Stimulated activated memory B cell treated with anti-CD40 and anti-IgM and Interleukin-4, amounts not matched to agents 10 μg/mL and 1 μg/mL and 100 μg/mL, for 72 hours (primary cell): ENCODE data around the gene HMMR.
"Not testable (repeated sequence)": the region's sequence is repeated elsewhere in the genome, so short reads cannot be mapped to it uniquely, and the experiment has no call there.

ENCODE experiments used
- ATAC-seq: fragments of 150-1000 bp; cut with Tn5 transposase; 2 replicates; pipeline ENCODE4 v1.10.0; 2021
- H3K27ac Mint-ChIP-seq: one replicate; pipeline ENCODE4 v1.8.0; 2022; ENCODE audit warnings: mild to moderate bottlenecking, mixed read lengths
- H3K27me3 Mint-ChIP-seq: one replicate; pipeline ENCODE4 v1.8.0; 2022; ENCODE audit warnings: mixed read lengths
- H3K36me3 Mint-ChIP-seq: one replicate; pipeline ENCODE4 v1.8.0; 2022; ENCODE audit warnings: mixed read lengths
- H3K4me1 Mint-ChIP-seq: one replicate; pipeline ENCODE4 v1.8.0; 2022; ENCODE audit warnings: mixed read lengths
- H3K4me3 Mint-ChIP-seq: one replicate; pipeline ENCODE4 v1.8.0; 2022; ENCODE audit warnings: mild to moderate bottlenecking, moderate library complexity, mixed read lengths
- H3K9me3 Mint-ChIP-seq: one replicate; pipeline ENCODE4 v1.8.0; 2022; ENCODE audit warnings: mixed read lengths

The HMMR gene

GRCh38 chr5:163447875-163448274 lies 12.6 kb upstream of the HMMR start:
- no peaks in the 10 kb centered on the region for H3K4me1 Mint-ChIP-seq

GRCh38 chr5:163448491-163448890 lies 11.9 kb upstream of the HMMR start:
- no peaks in the 10 kb centered on the region for H3K4me1 Mint-ChIP-seq
- peaks cover 47% of the 10 kb centered on the region for H3K36me3 Mint-ChIP-seq
- H3K27ac Mint-ChIP-seq, result no peak overlapping the region
- H3K27me3 Mint-ChIP-seq, result no peaks in the 10 kb centered on the region
- H3K9me3 Mint-ChIP-seq, result no peaks in the 10 kb centered on the region
- H3K4me3 Mint-ChIP-seq, result no peak overlapping the region
- ATAC-seq, result no peak

More at GRCh38 chr5:163447875-163448274, 12.6 kb upstream of the HMMR start:
- peaks cover 47% of the 10 kb centered on the region for H3K36me3 Mint-ChIP-seq
- H3K27ac Mint-ChIP-seq, result no peak overlapping the region
- no peak for ATAC-seq
- no peak overlapping the region for H3K4me3 Mint-ChIP-seq
- no peaks in the 10 kb centered on the region for H3K9me3 Mint-ChIP-seq
- H3K27me3 Mint-ChIP-seq, result no peaks in the 10 kb centered on the region

DNA sequence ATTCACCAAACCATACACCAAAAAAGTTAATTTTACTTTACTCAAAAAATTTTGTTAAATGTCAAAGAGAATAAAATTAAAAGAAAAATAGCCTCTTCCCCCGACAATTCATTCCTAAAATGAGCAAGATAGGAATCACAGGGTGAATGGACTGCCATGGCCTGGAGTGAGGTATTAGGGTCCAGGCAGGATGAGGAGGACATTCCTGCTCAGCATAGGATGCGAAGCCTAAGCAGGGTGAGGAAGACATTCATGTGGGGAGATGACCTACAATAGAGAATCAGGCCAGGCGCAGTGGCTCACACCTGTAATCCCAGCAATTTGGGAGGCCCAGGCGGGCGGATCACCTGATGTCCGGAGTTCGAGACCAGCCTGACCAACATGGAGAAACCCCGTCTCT lies 8.9 kb upstream of the HMMR start:
- no peaks in the 10 kb centered on the region for H3K9me3 Mint-ChIP-seq
- H3K27me3 Mint-ChIP-seq, result no peaks in the 10 kb centered on the region
- no peak overlapping the region for H3K27ac Mint-ChIP-seq
- no peak for ATAC-seq
- H3K4me3 Mint-ChIP-seq, result no peak overlapping the region
- H3K4me1 Mint-ChIP-seq, result peaks cover 5% of the 10 kb centered on the region
- peaks cover 64% of the 10 kb centered on the region for H3K36me3 Mint-ChIP-seq

- Mint-ChIP-seq H3K9me3 (no peaks in the 10 kb centered on the region), H3K4me1 (peaks cover 13% of the 10 kb centered on the region), H3K36me3 (peaks cover 51% of the 10 kb centered on the region), H3K27ac (no peak overlapping the region), H3K27me3 (no peaks in the 10 kb centered on the region), H3K4me3 (no peak overlapping the region)
- ATAC-seq, result no peak
These were observed 6.7 kb upstream of the HMMR start for GRCh38 chr5:163453705-163454104.

DNA sequence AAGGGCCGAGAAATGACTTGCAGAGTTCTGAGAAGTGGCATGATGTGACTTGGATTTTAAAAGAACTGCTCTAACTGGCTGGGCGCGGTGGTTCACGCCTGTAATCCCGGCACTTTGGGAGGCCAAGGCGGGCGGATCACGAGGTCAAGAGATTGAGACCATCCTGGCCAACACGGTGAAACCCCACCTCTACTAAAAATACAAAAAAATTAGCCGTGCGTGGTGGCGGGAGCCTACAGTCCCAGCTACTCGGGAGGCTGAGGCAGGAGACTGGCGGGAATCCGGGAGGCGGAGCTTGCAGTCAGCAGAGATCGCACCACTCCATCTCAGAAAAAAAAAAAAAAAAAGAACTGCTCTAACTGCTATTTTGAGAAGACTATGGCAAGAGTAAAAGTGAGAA lies 5.0 kb upstream of the HMMR start:
- not testable (repeated sequence) for H3K4me3 Mint-ChIP-seq, H3K27me3 Mint-ChIP-seq, H3K9me3 Mint-ChIP-seq, ATAC-seq
- Mint-ChIP-seq H3K4me1 (peaks cover 22% of the 10 kb centered on the region), H3K27ac (peak overlapping the region; percentile 37), H3K36me3 (peaks cover 36% of the 10 kb centered on the region)

GRCh38 chr5:163456029-163456589 lies 4.3 kb upstream of the HMMR start:
- Mint-ChIP-seq H3K27me3 (no peaks in the 10 kb centered on the region), H3K4me1 (peaks cover 22% of the 10 kb centered on the region), H3K4me3 (no peak overlapping the region), H3K36me3 (peaks cover 31% of the 10 kb centered on the region), H3K27ac (no peak overlapping the region), H3K9me3 (no peaks in the 10 kb centered on the region)
- ATAC-seq, result no peak

DNA sequence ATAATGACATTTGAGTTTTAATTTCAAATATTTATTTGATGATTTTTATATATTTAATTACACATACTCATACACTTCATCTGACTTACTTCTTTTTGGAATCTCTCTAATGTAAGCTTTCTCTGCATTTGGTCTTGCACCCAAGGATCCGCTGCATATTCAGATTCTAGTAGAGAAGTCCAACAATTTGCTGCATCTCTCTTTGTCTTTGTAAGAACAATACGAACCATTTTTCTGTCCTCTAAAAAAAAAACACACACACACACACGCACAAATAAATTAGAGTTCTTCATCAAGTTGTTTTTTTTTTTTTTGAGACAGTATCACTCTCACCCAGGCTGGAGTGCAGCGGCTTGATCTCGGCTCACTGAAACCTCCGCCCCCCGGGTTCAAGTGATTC lies 3.6 kb upstream of the HMMR start:
- no peaks in the 10 kb centered on the region for H3K9me3 Mint-ChIP-seq
- H3K27me3 Mint-ChIP-seq, result no peaks in the 10 kb centered on the region
- no peak overlapping the region for H3K4me3 Mint-ChIP-seq
- no peak overlapping the region for H3K27ac Mint-ChIP-seq
- peaks cover 25% of the 10 kb centered on the region for H3K36me3 Mint-ChIP-seq
- no peak for ATAC-seq
- peaks cover 22% of the 10 kb centered on the region for H3K4me1 Mint-ChIP-seq

DNA sequence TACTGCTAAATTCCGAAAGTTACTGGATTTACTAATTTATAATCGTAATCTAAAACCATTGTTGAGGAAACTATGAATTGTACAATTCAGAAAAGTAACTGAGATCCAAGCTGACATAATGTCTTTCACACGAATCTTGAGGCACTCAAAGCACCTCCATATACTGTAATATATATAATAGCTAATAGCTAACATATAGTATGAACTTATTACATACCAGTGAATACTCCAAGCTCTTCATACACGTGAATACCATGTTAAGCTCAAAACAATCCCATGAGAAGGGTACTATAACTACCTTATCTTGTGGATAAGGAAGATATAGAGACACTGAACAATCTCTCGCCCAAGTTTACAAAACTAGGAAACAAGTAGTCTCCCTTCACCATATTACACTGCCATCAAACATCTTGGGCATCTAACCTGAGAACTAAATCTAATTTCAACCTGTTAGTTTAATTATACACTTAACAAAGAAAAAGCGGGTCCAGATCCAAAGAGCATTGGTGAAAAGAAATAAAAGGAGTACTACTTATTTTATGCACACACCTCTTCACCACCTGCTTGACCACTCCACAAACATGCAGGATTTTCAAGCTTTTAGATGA lies 1.6 kb upstream of the HMMR start:
- H3K27me3 Mint-ChIP-seq, result no peaks in the 10 kb centered on the region
- H3K4me3 Mint-ChIP-seq, result peak overlapping the region; percentile 94
- ATAC-seq, result no peak
- peak overlapping the region; percentile 99 for H3K27ac Mint-ChIP-seq
- peaks cover 25% of the 10 kb centered on the region for H3K36me3 Mint-ChIP-seq
- peaks cover 22% of the 10 kb centered on the region for H3K4me1 Mint-ChIP-seq
- no peaks in the 10 kb centered on the region for H3K9me3 Mint-ChIP-seq

- no peaks in the 10 kb centered on the region for H3K27me3 Mint-ChIP-seq
- H3K36me3 Mint-ChIP-seq, result peaks cover 23% of the 10 kb centered on the region
- H3K27ac Mint-ChIP-seq, result peak overlapping the region; percentile 99
- peak overlapping the region; percentile 94 for H3K4me3 Mint-ChIP-seq
- H3K4me1 Mint-ChIP-seq, result peaks cover 22% of the 10 kb centered on the region
- H3K9me3 Mint-ChIP-seq, result no peaks in the 10 kb centered on the region
- ATAC-seq, result peak; percentile 0
These were observed 992 bp upstream of the HMMR start for GRCh38 chr5:163459462-163459818.

DNA sequence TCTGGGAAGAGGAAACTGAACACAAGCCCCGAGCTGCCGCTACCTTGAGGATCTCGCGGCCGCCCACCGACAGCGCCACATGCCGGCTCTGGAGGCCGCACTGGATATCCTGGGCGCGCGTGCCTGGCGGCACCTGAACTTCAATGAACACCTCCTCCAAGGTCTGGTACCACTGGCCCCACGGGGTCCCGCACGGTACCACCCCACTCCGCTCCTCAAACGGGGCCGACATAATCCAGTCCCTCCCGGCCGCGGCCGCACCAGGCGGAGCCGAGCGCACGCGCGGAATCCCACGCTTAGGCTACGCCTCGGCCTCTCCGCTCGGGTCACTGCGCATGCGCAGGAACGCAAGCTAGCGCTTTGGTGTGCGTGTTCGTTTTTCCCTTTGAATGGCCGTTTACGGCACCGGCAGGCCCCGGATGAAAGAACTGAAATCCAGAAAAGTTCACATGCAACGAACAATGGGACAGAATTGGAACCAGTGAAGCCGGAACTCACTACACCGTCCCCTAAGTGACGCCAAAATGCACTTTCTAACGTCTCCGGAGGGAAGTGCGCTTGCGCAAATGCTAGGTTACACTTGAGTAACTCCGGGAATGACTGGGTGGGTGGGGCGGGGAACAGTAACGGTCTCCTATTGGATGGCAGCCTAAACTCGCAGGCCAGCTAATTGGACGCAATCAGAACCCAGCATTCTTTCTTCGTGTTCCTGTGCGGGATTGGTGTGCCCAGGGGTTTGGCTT lies 442 bp upstream of the HMMR start, which contains the start of gene NUDCD2:
Gene NUDCD2 (minus strand): TSS at position 284 of the 743 bp plus-strand sequence. CDS start 52 bp downstream, at position 232.
- H3K4me3 Mint-ChIP-seq, result peak within 1 kb of the TSS; percentile 94
- peaks cover 17% of the 10 kb centered on the region for H3K36me3 Mint-ChIP-seq
- H3K9me3 Mint-ChIP-seq, result no peaks in the 10 kb centered on the region
- peak; percentile 96 for ATAC-seq
- H3K4me1 Mint-ChIP-seq, result peaks cover 22% of the 10 kb centered on the region
- peak within 1 kb of the TSS; percentile 99 for H3K27ac Mint-ChIP-seq
- H3K27me3 Mint-ChIP-seq, result no peaks in the 10 kb centered on the region

GRCh38 chr5:163463063-163463435 lies 2.6 kb downstream of the HMMR start:
- Mint-ChIP-seq H3K36me3 (no peaks in the 10 kb centered on the region), H3K4me1 (peaks cover 10% of the 10 kb centered on the region), H3K27ac (no peak overlapping the region), H3K9me3 (no peaks in the 10 kb centered on the region), H3K4me3 (no peak overlapping the region), H3K27me3 (no peaks in the 10 kb centered on the region)
- no peak for ATAC-seq

GRCh38 chr5:163467682-163468081 lies 7.2 kb downstream of the HMMR start:
- Mint-ChIP-seq H3K4me1 (no peaks in the 10 kb centered on the region), H3K4me3 (no peak overlapping the region), H3K9me3 (no peaks in the 10 kb centered on the region), H3K27ac (no peak overlapping the region), H3K36me3 (no peaks in the 10 kb centered on the region), H3K27me3 (no peaks in the 10 kb centered on the region)
- ATAC-seq, result no peak

DNA sequence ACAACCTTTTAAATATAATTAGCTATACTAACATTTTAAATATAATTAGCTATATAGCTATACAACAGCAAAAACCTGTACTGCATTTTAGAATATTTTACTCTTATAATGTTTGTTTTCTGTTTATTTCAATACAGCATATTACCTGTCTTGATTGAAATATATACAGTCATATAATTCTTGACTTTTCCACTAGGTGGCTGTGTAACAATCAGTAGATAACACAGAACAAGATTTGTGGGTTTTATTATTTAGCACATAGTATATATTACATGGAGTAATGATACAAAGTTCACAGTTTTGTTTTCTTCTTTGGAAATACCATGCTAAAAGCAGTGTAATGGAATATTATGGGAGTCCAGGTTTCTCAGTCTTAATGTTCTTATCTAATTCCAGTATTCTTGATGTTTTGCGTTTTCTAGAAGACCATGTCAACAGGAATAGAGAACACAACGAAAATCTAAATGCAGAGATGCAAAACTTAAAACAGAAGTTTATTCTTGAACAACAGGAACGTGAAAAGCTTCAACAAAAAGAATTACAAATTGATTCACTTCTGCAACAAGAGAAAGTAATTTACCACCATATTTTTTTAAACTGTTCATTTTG lies 13.3 kb downstream of the HMMR start:
- no peak for ATAC-seq
- no peak overlapping the region for H3K27ac Mint-ChIP-seq
- no peak overlapping the region for H3K4me3 Mint-ChIP-seq
- no peaks in the 10 kb centered on the region for H3K4me1 Mint-ChIP-seq
- H3K27me3 Mint-ChIP-seq, result no peaks in the 10 kb centered on the region
- H3K36me3 Mint-ChIP-seq, result peaks cover 6% of the 10 kb centered on the region
- H3K9me3 Mint-ChIP-seq, result no peaks in the 10 kb centered on the region

- Mint-ChIP-seq H3K27me3 (no peaks in the 10 kb centered on the region), H3K36me3 (peaks cover 6% of the 10 kb centered on the region), H3K4me3 (no peak overlapping the region), H3K4me1 (no peaks in the 10 kb centered on the region), H3K9me3 (no peaks in the 10 kb centered on the region), H3K27ac (no peak overlapping the region)
- no peak for ATAC-seq
These were observed 15.0 kb downstream of the HMMR start for GRCh38 chr5:163475411-163475810.

GRCh38 chr5:163478126-163478981 lies 17.9 kb downstream of the HMMR start:
- Mint-ChIP-seq H3K4me1 (no peaks in the 10 kb centered on the region), H3K9me3 (no peaks in the 10 kb centered on the region), H3K4me3 (no peak overlapping the region), H3K27ac (no peak overlapping the region), H3K27me3 (no peaks in the 10 kb centered on the region), H3K36me3 (peaks cover 6% of the 10 kb centered on the region)
- no peak for ATAC-seq
